HG02678 (cell line): ENCODE measurements around the gene SCP2D1.
A peak's percentile ranks its signal among the peaks of the same experiment; 100 is the strongest.
"Not testable (repeated sequence)": the region's sequence is repeated elsewhere in the genome, so short reads cannot be mapped to it uniquely, and the experiment has no call there.

Experiments used
- ATAC-seq: cut with Tn5 transposase; IDR thresholded peaks from one replicate; pipeline ENCODE4 v1.9.1; 2021; ENCODE audit warnings: mild to moderate bottlenecking, moderate library complexity; ENCODE audit not compliant: unreplicated experiment

The SCP2D1 gene

DNA sequence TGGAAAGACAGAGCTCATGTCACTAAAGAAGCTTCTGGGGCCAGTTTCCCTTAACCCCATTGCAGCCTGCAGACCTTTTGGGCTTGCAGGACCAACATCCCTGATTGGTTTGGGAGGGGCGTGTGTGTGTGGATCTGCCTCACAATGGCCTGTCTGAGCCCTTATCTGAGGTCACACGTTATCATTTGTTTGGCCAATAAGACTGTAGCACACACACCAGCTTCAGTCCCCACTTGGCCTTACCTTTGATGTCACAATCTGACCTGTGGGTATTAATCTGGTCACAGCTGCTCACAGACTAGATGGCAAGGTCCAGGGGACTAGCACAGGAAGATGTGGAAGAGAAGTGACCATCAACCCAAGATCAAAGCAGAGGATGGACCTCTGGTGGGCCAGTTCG is at the start of gene SCP2D1:
Gene SCP2D1, plus strand, starts transcription at position 301 of the 400 bp plus-strand sequence. Its CDS starts 33 bp downstream, at position 334.
- ATAC-seq, result no peak

DNA sequence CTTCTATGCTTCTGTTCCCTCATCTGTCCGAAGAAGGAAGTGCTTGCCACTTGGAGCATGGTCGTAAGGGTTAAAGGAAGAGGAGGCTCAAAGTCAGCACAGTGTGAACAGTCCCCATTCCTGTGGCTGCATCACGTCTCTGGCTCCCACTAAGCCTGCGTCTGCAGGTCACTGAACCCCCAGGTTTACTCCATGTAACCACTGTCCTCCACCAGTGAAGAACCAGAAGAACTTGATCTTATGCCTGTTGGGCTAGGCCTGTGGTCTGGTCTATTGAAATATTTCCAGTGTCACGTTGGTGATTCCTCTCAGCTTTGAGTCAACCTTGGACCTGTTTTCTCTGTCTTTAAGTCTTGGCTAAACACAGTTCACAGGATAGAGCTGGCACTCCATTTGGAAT is 45.9 kb upstream of the SCP2D1 start:
- ATAC-seq, result no peak

DNA sequence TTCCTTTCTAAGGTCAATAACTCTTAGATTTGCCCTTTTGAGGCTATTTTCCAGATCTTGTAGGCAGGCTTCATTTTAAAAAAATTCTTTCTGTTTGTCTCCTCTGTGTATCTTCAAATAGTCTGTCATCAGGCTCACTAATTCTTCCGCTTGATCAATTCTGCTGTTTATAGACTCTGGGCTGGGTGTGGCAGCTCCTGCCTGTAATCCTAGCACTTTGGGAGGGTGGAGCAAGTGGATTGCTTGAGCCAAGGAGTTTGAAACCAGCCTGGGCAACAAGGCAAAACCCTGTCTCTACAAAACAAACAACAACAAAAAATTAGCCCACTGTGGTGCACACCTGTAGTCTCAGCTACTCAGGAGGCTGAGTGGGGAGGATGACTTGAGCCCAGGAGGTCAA is 40.0 kb upstream of the SCP2D1 start:
- ATAC-seq, result no peak

DNA sequence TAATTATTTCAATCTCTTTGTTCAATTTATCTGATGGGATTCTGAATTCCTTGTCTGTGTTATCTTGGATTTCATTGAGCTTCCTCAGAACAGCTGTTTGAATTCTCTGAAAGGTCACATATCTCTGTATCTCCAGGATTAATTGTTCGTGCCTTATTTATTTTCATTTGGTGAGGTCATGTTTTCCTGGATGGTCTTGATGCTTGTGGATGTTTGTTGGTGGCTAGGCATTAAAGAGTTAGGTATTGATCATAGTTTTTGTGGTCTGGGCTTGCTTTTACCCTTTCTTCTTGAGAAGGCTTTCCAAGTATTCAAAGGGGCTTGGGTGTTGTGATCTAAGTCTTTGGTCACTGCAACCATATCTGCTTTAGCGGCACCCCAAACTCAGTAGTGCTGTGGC is 39.4 kb upstream of the SCP2D1 start:
- no peak for ATAC-seq

DNA sequence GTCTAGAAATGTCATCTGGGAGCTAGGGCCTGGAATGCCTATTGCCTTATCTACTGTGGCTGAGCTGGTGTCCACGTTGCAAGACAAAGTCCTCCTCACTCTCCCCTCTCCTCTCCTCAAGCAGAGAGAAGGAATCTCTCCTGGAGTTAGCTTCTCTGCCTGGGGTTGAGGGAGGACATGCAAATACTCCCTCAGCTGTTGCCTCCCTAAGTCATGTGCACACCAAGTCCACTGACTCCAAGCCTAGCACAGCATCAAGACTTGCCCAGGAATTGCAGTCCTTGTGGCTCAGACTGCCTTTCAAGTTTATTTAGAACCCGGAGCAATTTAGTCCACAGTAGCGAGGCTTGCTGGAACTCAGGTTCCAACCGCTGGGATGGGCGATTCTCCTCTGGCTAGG is 38.0 kb upstream of the SCP2D1 start:
- ATAC-seq, result no peak

DNA sequence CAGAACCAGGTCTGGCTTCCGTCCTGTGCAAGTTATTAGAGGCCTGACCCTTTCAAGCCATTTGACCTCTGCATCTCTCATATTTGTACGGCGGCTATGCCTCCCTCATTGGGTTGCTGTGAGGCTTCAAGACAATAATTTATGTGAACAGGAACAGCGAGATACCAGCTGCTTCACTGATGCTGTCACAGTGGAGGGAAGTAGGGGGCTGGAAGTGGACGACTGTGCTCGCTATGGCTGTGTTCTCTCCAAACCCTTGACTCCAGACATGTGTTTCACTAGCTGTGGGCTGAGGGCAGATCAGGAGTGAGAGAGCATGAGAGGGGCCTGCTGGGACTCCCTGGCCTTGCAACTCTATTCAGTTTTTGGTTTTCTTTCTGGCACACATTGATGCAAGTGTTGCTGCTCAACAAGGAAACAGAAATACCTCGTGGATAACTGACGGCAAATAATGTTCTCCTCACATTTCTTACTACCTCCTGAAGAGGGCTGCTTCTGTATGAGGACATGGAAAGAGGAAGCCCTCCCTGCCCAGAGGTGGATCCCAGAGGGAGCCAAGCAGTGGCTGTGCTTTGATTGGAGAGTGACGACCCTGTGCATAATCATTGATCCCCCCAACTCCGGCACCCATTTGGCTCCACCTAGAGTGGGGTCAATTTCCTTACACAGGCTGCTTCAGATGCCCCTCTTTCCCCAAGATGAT is 34.7 kb upstream of the SCP2D1 start:
- no peak for ATAC-seq

DNA sequence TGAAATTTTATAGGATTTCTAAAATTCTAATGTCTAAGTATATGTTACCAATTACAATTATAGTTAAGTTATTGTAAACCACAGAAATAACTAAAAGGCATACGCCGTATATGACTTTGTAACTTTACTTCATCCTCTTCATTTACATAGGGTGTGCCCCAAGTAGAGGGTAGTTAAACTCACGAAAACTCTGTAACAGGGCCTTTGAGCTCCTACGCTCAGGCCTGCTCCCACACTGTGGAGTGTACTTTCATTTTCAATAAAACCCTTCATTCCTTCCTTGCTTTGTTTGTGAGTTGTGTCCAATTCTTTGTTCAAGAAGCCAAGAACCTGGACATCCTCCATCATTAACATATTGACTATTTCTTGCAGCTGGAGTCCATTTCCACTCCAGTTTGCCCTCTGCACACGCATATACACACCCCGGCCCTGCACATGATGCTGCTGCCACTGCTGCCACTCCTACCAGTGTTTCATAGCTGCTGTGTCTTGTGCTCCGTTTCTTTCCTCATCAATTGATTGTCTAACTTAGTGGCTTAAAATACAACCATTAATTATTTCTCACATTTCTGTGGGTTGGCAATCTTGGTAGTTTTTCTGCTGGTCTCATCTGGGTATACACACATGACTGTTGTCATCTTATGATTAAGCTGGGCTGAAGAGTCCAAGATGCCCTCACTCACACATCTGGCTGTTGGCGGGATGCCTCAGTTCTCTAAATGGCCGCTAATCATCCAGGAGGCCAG is 33.0 kb upstream of the SCP2D1 start:
- no peak for ATAC-seq

DNA sequence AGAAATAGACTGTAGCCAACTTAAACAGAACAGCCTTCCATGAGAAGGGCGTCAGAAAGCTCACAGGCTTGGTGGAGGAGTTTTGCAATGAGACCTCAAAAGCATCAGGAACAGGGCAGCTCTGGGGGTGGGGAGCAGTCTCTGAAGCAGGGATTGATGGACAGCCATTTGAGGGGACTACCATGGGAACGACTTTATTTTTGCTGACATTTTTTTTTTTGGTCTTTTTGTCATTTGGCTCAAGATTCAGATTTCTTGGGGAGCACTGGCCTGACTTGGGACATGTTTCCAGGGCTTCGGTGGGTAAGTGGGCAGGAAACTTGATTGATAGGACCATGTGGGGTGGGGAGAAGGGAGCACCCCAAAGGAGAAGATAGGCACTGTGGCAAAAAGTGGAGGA is 32.1 kb upstream of the SCP2D1 start:
- no peak for ATAC-seq

DNA sequence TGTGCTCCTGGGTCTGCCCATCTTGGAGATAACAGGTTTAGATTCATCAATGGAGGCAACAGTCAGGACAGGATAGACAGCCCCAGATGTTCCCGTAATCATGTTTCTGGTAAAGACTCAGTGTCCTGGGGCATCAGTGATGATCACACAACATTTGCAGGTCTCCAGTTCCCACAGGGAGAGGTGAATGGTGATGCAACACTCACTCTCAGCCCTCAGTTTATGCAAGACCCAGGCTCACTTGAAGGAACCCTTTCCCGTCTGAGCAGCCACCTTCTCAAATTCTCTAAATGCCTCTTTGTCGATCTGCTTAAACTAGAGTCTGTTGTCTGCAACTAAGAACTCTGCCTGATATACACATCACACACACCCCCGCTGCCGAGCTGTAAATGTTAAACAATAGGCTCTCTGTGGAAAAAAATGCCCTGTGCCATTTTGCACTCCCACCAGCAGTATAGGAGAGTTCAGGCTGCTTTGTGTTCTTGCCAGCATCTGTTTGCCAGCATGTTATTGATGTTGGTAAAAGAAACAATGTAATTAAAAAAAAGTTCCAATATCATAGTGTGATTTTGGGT is 30.1 kb upstream of the SCP2D1 start:
- no peak for ATAC-seq

DNA sequence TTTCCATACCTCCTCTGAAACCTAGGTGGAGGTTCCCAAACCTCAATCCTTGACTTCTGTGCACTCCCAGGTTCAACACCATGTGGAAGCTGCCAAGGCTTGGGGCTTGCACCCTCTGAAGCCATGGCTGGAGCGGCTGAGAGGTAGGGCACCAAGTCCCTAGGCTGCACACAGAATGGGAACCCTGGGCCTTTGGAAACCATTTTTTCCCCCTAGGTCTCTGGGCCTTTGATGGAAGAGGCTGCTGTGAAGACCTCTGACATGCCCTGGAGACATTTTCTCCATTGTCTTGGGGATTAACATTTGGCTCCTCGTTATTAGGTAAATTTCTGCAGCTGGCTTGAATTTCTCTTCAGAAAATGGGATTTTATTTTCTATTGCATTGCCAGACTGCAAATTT is 26.5 kb upstream of the SCP2D1 start:
- not testable (repeated sequence) for ATAC-seq

DNA sequence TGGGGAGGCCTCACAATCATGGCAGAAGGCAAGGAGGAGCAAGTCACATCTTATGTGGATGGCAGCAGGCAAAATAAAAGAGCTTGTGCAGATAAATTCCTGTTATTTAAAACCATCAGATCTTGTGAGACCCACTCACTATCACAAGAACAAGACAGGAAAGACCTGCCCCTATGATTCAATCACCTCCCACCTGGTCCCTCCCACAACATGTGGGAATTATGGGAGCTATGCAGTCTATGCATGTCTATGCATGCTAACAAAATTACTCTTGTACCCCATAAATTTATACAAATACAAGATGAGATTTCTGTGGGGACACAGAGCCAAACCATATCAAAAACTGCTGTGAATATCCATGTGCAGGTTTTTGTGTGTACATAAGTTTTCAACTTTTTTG is 25.6 kb upstream of the SCP2D1 start:
- ATAC-seq, result no peak

DNA sequence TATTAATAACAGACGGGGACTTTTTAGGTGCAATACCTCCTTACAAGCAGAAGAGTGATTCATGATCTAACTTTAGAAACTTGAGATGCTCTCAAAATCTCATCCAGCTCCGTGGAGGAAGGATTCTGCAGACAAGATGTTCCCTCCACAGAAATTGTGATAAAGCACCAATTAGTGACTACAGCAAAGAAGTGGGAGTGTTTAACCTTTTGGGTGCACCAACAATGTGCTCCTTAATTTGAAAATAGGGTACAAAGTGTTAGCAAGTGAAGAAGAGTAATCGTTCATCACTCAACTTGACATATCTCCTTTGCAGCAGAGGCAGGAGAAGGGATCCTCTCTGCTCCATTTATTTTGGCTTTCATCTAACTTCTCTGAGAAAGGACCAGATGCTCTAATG is 22.8 kb upstream of the SCP2D1 start:
- no peak for ATAC-seq

DNA sequence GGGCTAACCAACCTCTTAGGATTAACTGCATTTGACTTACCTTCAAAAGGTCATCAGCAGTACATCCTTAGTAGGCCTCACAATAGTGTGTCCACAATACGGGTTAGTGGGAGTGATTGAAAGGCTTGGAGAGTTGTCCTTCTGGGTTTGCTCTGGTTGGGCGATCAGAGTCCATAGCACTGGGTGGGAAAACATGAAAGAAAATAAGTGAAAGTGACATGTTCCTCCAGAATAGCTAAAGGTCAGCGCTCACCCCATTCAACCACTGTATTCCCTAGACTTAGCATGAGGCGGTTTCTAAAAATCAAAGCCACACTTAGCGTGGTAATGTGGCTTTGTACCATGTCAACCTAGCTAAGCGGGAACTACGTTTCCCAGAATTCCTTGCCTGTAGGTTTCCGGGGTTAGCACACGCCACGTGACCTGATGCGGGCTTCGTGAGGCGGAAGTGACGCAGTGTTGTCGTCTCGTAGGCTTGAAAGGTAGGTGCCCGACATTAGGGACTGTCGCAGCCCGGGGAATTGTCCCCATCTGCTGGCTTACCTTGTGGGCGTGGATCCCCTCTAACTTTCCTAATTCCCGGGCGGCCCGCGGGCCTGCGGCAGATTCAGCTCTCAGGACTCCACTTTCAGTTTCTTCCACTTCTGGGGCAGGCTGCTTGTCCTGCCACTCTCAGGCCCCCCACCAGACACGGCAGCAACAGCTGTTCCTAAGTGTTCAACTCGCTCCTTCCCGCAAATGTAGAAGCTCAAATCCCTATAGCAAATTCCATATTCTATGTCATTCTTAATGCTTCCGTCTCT is 19.8 kb upstream of the SCP2D1 start:
- peak; percentile 99 for ATAC-seq

DNA sequence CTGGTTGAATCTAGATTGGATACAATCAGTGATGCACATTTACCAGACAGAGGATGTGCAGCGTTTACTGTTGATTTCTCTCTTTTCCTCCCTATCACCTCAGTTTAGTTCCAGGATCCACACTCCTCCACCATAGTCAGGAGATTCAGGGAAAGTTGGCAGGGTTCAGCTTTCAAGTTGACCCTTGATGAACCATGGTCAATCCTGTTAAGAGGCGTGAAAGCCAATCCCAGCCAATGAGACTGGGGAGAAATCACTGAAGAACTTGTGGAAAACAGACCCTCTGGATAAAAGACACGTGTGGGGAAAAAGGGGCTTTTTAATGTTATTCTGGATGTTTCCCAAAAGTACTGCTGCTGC is 19.2 kb upstream of the SCP2D1 start:
- ATAC-seq, result no peak

DNA sequence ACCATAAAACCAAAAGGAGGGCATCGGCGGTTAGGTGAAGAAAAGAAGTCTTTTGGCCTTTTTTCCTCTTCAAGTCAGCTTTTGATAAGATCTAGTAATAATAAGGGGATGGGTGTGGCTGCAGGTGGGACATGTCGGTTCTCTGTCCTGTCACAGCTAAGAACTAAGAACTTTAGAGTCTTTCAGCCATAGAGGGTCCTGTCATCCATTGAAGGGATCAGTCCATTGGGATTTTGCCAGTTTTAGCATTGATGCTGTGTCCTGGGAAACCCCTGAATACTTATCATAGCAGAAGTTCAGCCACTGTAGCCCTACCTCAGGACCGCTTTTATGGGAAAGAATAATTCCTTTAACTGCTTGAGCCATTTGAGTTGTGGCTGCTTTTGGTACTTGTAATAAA is 18.2 kb upstream of the SCP2D1 start:
- no peak for ATAC-seq

DNA sequence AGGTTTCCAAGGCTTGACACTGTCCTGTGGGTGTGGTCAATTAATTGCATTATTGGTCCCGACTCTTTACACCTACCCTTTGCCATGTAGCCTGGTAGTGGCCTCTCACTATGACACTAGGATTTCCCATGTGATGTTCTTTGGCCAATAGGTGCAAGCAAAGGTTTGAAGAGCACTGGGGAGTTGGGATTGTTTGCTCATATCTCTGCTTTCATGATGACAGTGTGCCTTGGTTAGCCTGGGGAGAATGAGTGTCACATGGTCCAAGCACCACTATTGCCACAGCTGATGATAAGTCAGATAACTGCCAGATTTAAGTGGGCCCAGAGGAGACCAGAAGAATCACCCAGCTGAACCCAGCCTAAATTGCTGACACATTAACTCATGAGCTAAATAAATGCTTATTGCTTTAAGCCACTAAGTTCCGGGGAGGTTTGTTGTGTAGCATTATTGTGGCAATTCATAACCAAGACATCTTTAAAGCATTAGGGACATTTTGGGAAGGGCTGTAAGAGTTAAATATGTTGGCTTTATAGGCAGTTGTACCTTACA is 17.2 kb upstream of the SCP2D1 start:
- no peak for ATAC-seq

DNA sequence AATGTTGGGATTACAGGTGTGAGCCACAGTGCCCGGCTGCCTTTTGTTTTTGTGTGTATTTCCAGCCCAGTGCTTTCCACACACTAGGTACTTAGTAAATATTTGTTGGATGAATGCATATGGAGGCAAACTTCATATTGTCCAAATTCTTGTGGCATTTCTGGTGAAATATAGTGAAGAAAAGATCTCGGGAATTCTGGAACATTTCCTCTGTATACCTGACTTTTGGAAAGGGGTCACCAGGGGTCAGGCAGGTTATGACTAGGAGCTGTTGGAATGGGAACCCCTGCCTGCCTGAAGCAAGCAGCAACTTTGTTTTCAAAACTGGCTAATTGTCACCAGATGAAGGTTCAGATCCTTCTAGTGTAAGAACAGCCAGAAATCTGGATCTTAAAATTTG is 12.1 kb upstream of the SCP2D1 start:
- ATAC-seq, result no peak

DNA sequence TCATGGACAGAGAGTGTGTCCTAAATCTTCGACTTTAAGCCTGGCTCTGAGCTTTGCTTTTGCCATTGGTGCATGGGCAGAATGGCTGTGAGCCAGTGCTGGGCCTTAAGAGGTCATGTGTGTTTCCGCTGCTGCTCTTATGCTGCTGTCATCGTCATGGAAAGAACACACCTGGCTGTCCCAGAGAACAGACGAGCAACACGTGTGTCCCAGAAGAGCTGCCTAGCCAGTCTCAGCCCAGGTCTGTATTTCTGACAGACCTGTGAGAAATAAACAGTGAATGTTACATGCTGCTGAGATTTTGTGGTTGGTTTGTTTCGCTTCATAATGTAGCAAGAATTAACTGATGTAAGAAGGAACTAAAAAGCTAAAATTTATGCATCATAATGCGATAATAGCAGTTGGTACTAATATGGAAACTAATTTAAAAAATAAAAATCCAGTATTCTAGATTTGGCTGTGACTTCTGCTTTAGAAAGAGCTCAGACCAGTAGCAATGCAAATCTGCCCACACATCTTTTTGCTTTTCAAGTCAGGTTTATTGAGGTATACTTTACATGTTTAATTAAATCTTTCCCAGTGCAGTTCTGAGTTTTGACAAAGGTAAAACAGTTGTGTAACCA is 11.5 kb upstream of the SCP2D1 start:
- no peak for ATAC-seq

DNA sequence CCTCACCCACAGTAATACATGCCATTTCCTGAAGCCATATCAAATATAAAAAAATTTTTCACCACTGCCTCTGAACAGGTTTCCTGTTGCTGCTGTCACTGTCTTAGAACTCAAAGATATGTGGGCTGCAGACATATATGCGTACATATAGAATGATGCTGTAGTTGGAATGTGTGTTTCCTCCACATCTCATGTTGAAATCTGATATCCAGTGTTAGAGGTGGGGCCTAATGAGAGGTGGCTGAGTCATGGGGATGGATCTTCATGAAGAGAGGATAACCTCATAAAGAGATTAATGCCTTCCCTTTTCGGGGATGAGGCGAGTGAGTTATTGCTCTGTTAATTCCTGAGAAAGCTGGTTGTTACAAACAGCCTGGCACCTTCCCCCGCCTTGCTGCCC is 7.7 kb upstream of the SCP2D1 start:
- ATAC-seq, result no peak

DNA sequence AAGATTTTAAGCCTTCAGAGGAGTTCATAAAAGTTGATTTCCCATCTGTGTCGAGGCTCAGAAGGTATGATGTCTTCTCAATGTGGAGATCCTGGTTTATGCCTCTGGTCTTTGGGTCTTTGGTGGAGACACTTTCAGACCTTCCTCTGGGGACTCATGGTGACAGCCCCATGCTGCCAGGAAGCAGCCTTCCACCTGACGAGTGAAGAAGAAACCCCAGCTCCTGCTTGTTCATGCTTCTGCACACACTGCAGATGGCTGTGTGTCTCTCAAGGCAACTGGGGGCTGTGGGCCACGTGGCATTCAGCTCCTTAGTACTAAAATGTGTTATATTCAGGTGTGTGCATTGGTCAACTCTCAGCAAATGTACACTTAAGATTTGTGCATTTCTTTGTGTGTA is 4.9 kb upstream of the SCP2D1 start:
- no peak for ATAC-seq

DNA sequence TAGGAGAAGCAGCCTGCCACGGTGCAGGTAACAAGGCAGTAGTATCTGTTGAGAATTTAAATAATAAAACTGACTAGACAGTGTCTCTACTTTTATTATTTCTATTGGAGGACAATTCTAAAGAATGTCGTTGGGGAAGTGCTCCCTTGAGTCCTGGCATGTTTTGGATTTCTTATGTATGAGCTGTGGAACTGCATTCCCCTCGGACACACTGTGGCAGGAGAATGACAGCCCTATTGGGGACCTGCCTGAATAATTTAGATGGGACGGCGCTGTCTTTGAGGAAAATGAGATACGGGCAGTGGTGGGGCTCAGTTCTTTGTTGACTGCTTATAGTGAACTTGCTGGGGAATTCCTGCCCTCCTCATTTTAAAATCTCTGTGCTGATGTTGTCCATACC is 2.4 kb upstream of the SCP2D1 start:
- no peak for ATAC-seq
